HEK293 (cell line): Measurements from ENCODE around the gene TUFM.
"Not testable (repeated sequence)": the region's sequence is repeated elsewhere in the genome, so short reads cannot be mapped to it uniquely, and the experiment has no call there.

ENCODE experiments used
- CTCF ChIA-PET: fragments of 350-600 bp; formaldehyde crosslinking; extraction: SDS; loops from one replicate; lab custom pipeline; 2021; ENCODE audit warnings: antibody characterized with exemption; lab: Yijun Ruan, JAX
- POLR2A ChIA-PET: fragments of 300-600 bp; formaldehyde crosslinking; extraction: SDS; loops from one replicate; lab custom pipeline; 2020; ENCODE audit warnings: antibody characterized with exemption, inconsistent platforms; lab: Yijun Ruan, JAX
- H3K27ac ChIP-seq: fragments of 200-500 bp; sonication (Bioruptor generic); 2 replicates; pipeline ENCODE4 v1.5.1; 2014; ENCODE audit warnings: low read depth, low read length, control low read depth, inconsistent platforms; ENCODE audit errors: extremely low read depth
- H3K36me3 ChIP-seq, 2 experiments: fragments of 200-500 bp in 1 of 2; sonication (Bioruptor generic) in 1 of 2; 1 replicate in 1 of 2; 2 replicates in 1 of 2; pipeline ENCODE4 v1.5.1; 2014 to 2017; ENCODE audit warnings: inconsistent platforms in 2 of 2, low read length in 2 of 2; ENCODE audit not compliant: control insufficient read depth in 2 of 2, insufficient read depth in 1 of 2
- H3K4me1 ChIP-seq: fragments of 200-500 bp; sonication (Bioruptor generic); 2 replicates; pipeline ENCODE4 v1.5.1; 2014; ENCODE audit warnings: mild to moderate bottlenecking, low read length, inconsistent platforms; ENCODE audit not compliant: control insufficient read depth, insufficient read depth
- H3K4me3 ChIP-seq: 2 replicates; pipeline ENCODE4 v1.5.1; 2011; ENCODE audit warnings: low read depth, mild to moderate bottlenecking, control low read depth, low read length, moderate library complexity
- H3K9me3 ChIP-seq: fragments of 200-500 bp; sonication (Bioruptor generic); 2 replicates; pipeline ENCODE4 v1.5.1; 2014; ENCODE audit warnings: low read depth, low read length, inconsistent platforms; ENCODE audit not compliant: control insufficient read depth, insufficient read depth
- ATF2 ChIP-seq: fragments of 450-650 bp; formaldehyde crosslinking; IDR thresholded peaks from 2 replicates; pipeline ENCODE4 v1.5.1; 2016; ENCODE audit warnings: missing biosample characterization, missing genetic modification characterization, low read depth
- EGR2 ChIP-seq: fragments of 450-650 bp; formaldehyde crosslinking; IDR thresholded peaks from 2 replicates; pipeline ENCODE4 v1.5.1; 2016; ENCODE audit warnings: low read depth, missing biosample characterization, missing genetic modification characterization
- GLIS2 ChIP-seq: fragments of 450-650 bp; formaldehyde crosslinking; IDR thresholded peaks from 2 replicates; pipeline ENCODE4 v1.5.1; 2016; ENCODE audit warnings: missing biosample characterization, missing genetic modification characterization
- ZNF121 ChIP-seq: fragments of 450-650 bp; formaldehyde crosslinking; IDR thresholded peaks from 2 replicates; pipeline ENCODE4 v1.5.1; 2016; ENCODE audit warnings: missing biosample characterization, missing genetic modification characterization
- ZNF335 ChIP-seq: fragments of 450-650 bp; formaldehyde crosslinking; conservative IDR thresholded peaks from 2 replicates; pipeline ENCODE4 v1.5.1; 2016; ENCODE audit warnings: missing biosample characterization, missing genetic modification characterization
- ZNF394 ChIP-seq: fragments of 450-650 bp; formaldehyde crosslinking; IDR thresholded peaks from 2 replicates; pipeline ENCODE4 v1.5.1; 2016; ENCODE audit warnings: missing biosample characterization, missing genetic modification characterization, mild to moderate bottlenecking, moderate library complexity, borderline replicate concordance
- ZNF404 ChIP-seq: fragments of 450-650 bp; formaldehyde crosslinking; IDR thresholded peaks from 2 replicates; pipeline ENCODE4 v1.5.1; 2017; ENCODE audit warnings: missing biosample characterization, missing genetic modification characterization
- ZNF558 ChIP-seq: fragments of 450-650 bp; formaldehyde crosslinking; IDR thresholded peaks from 2 replicates; pipeline ENCODE4 v1.5.1; 2016; ENCODE audit warnings: missing biosample characterization, missing genetic modification characterization
- ZNF626 ChIP-seq: fragments of 450-650 bp; sonication (Bioruptor Pico); formaldehyde crosslinking; IDR thresholded peaks from 2 replicates; pipeline ENCODE4 v1.5.1; 2018; ENCODE audit warnings: missing biosample characterization, missing genetic modification characterization, inconsistent platforms
- ZNF660 ChIP-seq: fragments of 450-650 bp; IDR thresholded peaks from 2 replicates; pipeline ENCODE4 v1.5.1; 2018; ENCODE audit warnings: missing biosample characterization, mild to moderate bottlenecking, missing genetic modification characterization
- ZNF747 ChIP-seq: fragments of 450-650 bp; formaldehyde crosslinking; IDR thresholded peaks from 2 replicates; pipeline ENCODE4 v1.5.1; 2016; ENCODE audit warnings: missing biosample characterization, missing genetic modification characterization
- TF ChIP-seq, protein P1 (sequence below): fragments of 450-650 bp; formaldehyde crosslinking; IDR thresholded peaks from 2 replicates; pipeline ENCODE4 v1.5.1; 2016; ENCODE audit warnings: missing biosample characterization, missing genetic modification characterization, borderline replicate concordance
- TF ChIP-seq, protein P2 (sequence below): fragments of 450-650 bp; formaldehyde crosslinking; IDR thresholded peaks from 2 replicates; pipeline ENCODE4 v1.5.1; 2016; ENCODE audit warnings: missing biosample characterization, missing genetic modification characterization
- TF ChIP-seq, protein P3 (sequence below): fragments of 450-650 bp; formaldehyde crosslinking; IDR thresholded peaks from 2 replicates; pipeline ENCODE4 v1.5.1; 2016; ENCODE audit warnings: missing biosample characterization, missing genetic modification characterization

The TUFM gene

DNA sequence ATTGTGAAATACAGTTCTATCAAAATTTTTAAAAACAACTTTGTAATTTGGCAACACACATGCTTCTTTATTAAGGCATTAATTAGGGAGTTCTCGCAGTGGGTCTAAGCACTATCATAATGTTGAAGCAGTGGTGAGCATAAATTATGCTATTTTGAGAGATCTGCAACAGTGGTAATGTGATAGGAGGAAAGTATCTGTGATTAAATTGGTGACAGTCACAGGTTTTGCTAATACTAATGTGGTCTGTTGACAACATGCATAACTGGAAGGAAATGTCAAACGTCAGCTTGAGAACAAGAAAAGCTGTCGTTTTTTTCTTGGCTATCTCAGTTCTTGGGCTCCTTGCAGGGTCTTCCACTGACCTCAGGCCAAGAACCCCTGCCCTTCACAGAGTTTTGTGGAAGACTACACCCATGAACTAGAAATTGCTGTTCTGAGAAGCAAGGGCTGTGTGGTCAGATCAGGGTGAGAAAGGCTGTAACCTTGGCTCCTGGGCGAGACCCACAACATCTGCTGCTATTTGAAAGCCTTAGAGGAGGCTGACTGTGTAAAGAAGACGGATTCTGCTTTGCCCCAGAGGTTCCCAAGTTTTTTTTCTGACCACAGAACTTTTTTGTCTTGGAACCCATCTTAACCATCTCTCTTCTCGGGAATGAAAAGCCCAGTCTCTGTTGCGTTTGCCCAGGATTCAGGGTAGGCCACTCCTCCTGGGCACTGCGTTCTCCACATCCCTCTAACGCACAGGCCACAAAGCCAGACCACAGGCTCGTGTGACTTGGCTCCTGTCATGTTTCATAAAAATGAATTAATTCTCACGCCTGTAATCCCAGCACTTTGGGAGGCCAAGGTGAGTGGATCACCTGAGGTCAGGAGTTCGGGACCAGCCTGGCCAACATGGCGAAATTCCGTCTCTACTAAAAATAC, 46.1 kb upstream of the TUFM start (continued):
- TF ChIP-seq, protein P1, sequence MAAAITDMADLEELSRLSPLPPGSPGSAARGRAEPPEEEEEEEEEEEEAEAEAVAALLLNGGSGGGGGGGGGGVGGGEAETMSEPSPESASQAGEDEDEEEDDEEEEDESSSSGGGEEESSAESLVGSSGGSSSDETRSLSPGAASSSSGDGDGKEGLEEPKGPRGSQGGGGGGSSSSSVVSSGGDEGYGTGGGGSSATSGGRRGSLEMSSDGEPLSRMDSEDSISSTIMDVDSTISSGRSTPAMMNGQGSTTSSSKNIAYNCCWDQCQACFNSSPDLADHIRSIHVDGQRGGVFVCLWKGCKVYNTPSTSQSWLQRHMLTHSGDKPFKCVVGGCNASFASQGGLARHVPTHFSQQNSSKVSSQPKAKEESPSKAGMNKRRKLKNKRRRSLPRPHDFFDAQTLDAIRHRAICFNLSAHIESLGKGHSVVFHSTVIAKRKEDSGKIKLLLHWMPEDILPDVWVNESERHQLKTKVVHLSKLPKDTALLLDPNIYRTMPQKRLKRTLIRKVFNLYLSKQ (tag by site-specific recombination) = no peak
- no peak for TF ChIP-seq ZNF394 (tag by site-specific recombination)
- TF ChIP-seq EGR2 (tag by site-specific recombination) = no peak
- TF ChIP-seq GLIS2 (tag by site-specific recombination) = no peak
- TF ChIP-seq ZNF626 = no peak
- TF ChIP-seq, protein P2, sequence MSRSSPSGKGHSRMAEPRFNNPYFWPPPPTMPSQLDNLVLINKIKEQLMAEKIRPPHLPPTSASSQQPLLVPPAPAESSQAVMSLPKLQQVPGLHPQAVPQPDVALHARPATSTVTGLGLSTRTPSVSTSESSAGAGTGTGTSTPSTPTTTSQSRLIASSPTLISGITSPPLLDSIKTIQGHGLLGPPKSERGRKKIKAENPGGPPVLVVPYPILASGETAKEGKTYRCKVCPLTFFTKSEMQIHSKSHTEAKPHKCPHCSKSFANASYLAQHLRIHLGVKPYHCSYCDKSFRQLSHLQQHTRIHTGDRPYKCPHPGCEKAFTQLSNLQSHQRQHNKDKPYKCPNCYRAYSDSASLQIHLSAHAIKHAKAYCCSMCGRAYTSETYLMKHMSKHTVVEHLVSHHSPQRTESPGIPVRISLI (tag by site-specific recombination) = no peak
- no peak for TF ChIP-seq ZNF747 (tag by site-specific recombination)
- TF ChIP-seq ZNF558 (tag by site-specific recombination) = no peak
- no peak for TF ChIP-seq ZNF335 (tag by site-specific recombination)
- TF ChIP-seq ZNF660 = no peak

- H3K4me1 ChIP-seq, H3K27ac ChIP-seq, H3K4me3 ChIP-seq, POLR2A ChIA-PET, H3K9me3 ChIP-seq: not testable (repeated sequence)
- peaks cover 0 to 25% of the 10 kb centered on the region in 2 experiments; a peak in 2 of 3 replicates for H3K36me3 ChIP-seq
- CTCF ChIA-PET = interaction anchor here (0.6 to 0.9 kb wide), 2 partner anchors 49 to 55 kb away, joined by 3 to 4 read pairs; no protein-coding TSS in a partner anchor
- TF ChIP-seq ZNF121 (tag by site-specific recombination) = peak; percentile 51; the same call in 1 of the 2 replicates
Measured at GRCh38 chr16:28890355-28890754, 44.2 kb upstream of the TUFM start.

- Histone ChIP-seq H3K9me3 (no peaks in the 10 kb centered on the region), H3K27ac (no peak overlapping the region), H3K4me1 (no peaks in the 10 kb centered on the region), H3K36me3 (peaks cover 0 to 22% of the 10 kb centered on the region in 2 experiments; a peak in 2 of 3 replicates), H3K4me3 (no peak overlapping the region)
- POLR2A ChIA-PET = interaction anchor here (0.7 kb wide), 1 partner anchor 26 kb away, joined by 3 read pairs; no protein-coding TSS in a partner anchor
- TF ChIP-seq, protein P3, sequence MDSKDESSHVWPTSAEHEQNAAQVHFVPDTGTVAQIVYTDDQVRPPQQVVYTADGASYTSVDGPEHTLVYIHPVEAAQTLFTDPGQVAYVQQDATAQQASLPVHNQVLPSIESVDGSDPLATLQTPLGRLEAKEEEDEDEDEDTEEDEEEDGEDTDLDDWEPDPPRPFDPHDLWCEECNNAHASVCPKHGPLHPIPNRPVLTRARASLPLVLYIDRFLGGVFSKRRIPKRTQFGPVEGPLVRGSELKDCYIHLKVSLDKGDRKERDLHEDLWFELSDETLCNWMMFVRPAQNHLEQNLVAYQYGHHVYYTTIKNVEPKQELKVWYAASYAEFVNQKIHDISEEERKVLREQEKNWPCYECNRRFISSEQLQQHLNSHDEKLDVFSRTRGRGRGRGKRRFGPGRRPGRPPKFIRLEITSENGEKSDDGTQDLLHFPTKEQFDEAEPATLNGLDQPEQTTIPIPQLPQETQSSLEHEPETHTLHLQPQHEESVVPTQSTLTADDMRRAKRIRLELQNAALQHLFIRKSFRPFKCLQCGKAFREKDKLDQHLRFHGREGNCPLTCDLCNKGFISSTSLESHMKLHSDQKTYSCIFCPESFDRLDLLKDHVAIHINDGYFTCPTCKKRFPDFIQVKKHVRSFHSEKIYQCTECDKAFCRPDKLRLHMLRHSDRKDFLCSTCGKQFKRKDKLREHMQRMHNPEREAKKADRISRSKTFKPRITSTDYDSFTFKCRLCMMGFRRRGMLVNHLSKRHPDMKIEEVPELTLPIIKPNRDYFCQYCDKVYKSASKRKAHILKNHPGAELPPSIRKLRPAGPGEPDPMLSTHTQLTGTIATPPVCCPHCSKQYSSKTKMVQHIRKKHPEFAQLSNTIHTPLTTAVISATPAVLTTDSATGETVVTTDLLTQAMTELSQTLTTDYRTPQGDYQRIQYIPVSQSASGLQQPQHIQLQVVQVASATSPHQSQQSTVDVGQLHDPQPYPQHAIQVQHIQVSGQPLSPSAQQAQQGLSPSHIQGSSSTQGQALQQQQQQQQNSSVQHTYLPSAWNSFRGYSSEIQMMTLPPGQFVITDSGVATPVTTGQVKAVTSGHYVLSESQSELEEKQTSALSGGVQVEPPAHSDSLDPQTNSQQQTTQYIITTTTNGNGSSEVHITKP (tag by site-specific recombination) = peak; percentile 89
- no peak for TF ChIP-seq ZNF404 (tag by site-specific recombination)
- TF ChIP-seq ATF2 (tag by site-specific recombination) = peak; percentile 74
- TF ChIP-seq, all 188 proteins: peak for 2
- CTCF ChIA-PET = interaction anchor here (1.3 kb wide), 1 partner anchor 13 kb away, joined by 3 read pairs; no protein-coding TSS in a partner anchor
Measured at GRCh38 chr16:28886945-28887344, 40.8 kb upstream of the TUFM start.
